ENCODE data around the gene RABGAP1L.

Gene RABGAP1L

DNA sequence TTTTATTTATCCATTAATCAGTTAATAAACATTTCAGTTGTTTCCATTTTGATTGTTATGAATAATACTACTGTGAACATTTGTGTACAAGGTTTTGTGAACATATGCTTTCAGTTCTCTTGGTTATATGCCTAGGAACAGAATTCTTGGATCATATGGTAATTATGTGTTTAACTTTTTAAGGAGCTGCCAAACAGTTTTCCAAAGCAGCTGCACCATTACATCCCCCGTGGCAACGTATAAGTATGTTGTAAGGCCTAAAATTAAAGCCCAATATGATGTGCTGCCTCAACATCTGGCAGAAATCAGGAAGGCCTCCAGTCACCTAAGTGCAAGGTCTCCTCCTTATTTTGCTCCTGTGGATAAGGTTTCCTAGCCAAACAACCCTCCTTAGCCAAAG lies 604.9 kb downstream of the RABGAP1L start:
- TF ChIP-seq, protein P1, sequence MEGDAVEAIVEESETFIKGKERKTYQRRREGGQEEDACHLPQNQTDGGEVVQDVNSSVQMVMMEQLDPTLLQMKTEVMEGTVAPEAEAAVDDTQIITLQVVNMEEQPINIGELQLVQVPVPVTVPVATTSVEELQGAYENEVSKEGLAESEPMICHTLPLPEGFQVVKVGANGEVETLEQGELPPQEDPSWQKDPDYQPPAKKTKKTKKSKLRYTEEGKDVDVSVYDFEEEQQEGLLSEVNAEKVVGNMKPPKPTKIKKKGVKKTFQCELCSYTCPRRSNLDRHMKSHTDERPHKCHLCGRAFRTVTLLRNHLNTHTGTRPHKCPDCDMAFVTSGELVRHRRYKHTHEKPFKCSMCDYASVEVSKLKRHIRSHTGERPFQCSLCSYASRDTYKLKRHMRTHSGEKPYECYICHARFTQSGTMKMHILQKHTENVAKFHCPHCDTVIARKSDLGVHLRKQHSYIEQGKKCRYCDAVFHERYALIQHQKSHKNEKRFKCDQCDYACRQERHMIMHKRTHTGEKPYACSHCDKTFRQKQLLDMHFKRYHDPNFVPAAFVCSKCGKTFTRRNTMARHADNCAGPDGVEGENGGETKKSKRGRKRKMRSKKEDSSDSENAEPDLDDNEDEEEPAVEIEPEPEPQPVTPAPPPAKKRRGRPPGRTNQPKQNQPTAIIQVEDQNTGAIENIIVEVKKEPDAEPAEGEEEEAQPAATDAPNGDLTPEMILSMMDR (IDR thresholded peaks at IDR 0.05; ENCODE audit: low read depth, low read length) = no peak
- Histone ChIP-seq H3K4me1 (no peaks in the 10 kb centered on the region), H3K4me3 (ENCODE audit: low read depth, low read length) (no peak overlapping the region), H3K9me3 (no peaks in the 10 kb centered on the region), H3K27me3 (no peaks in the 10 kb centered on the region), H3K36me3 (no peaks in the 10 kb centered on the region)
- no peak for DNase-seq

DNA sequence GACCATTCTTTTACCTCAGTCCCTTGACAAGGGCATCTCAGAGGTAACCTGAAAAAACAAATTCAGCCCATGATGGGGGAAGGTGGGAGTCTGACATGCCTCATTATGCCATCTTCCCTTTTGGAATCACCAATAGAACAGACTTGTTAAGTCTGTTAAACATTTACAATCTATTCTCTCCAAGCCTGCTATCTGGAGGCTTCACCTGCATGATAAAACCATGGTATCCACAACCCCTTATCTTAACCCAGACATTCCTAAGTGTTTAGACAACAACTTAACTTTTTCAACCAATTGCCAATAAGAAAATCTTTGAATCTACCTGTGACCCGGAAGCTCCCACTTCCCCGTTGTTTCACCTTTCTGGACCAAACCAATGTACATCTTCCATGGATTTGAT lies 607.4 kb downstream of the RABGAP1L start:
- Histone ChIP-seq H3K36me3 (no peaks in the 10 kb centered on the region), H3K4me3 (ENCODE audit: low read depth, low read length) (no peak overlapping the region), H3K4me1 (no peaks in the 10 kb centered on the region), H3K27me3 (no peaks in the 10 kb centered on the region), H3K9me3 (no peaks in the 10 kb centered on the region)
- DNase-seq = no peak
- TF ChIP-seq, protein P1 (IDR thresholded peaks at IDR 0.05; ENCODE audit: low read depth, low read length) = no peak

DNA sequence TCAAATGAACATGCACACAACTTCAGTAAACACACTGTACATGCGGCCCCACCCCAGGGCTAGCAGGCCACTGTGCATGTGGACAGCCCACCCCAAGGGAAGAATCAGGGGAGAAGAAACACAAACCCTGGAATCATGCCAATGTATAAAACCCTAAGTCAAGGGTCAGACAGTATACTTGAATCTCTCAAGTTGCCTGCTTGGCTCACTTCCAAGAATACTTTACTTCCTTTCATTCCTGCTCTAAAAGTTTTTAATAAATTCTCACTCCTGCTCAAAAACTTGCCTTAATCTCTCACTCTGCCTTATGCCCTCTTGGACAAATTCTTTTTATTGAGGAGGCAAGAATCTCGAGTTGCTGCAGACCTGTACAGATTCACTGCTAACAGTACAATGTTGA lies 609.2 kb downstream of the RABGAP1L start:
- Histone ChIP-seq H3K36me3 (no peaks in the 10 kb centered on the region), H3K27me3 (no peaks in the 10 kb centered on the region), H3K4me3 (ENCODE audit: low read depth, low read length) (no peak overlapping the region), H3K4me1 (no peaks in the 10 kb centered on the region), H3K9me3 (no peaks in the 10 kb centered on the region)
- TF ChIP-seq, protein P1 (IDR thresholded peaks at IDR 0.05; ENCODE audit: low read depth, low read length) = no peak
- no peak for DNase-seq

DNA sequence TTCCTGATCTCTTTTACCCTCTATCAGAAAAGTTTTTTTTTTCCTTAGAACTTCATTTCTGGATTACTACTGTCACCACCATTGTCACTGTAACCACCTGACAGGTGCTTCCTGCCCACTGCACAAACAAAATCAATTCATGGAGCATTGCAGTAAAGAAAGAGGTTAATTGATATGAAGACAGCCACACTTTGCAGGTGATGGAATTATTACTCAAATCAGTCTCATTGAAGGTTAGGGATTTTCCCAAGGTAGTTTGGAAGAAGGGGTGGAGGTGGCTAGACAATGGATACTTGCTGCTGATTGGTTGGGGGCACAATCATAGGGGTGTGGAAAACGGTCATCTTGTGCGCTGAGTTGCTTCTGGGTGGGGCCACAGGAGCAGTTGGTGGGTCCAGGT lies 609.6 kb downstream of the RABGAP1L start:
- no peaks in the 10 kb centered on the region for H3K9me3 ChIP-seq
- no peaks in the 10 kb centered on the region for H3K4me1 ChIP-seq
- no peak overlapping the region for H3K4me3 ChIP-seq (ENCODE audit: low read depth, low read length)
- DNase-seq = no peak
- H3K36me3 ChIP-seq = no peaks in the 10 kb centered on the region
- H3K27me3 ChIP-seq = no peaks in the 10 kb centered on the region
- TF ChIP-seq, protein P1 (IDR thresholded peaks at IDR 0.05; ENCODE audit: low read depth, low read length) = no peak

DNA sequence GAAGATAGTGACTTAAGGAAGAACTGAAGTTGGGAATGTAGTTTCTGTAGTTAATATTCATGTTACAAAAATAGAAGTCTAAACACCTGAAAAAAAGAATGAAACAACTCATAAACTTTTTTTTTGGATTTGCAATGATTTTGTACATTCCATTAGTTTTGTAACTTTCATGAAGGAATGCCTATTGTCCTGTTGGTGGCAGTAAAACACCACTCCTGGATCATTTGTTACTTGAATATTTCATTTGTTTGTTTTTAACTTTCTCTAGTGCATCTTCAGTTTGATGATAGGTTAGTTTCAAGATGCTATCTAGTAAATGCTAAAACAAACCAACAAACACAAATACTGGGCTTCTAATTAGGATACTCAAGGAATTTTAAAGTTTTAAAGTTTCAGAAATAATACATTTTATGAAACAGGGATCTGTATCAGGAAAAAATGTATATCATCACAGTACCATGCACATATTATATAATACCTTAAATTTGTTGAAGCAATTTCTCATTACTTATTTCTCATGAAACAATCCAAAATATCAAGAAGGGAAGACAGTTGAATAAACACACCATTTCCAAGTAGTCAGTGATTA lies 610.7 kb downstream of the RABGAP1L start:
- TF ChIP-seq, protein P1 (IDR thresholded peaks at IDR 0.05; ENCODE audit: low read depth, low read length) = peak; percentile 73
- Histone ChIP-seq H3K4me3 (ENCODE audit: low read depth, low read length) (no peak overlapping the region), H3K9me3 (no peaks in the 10 kb centered on the region), H3K27me3 (no peaks in the 10 kb centered on the region), H3K4me1 (no peaks in the 10 kb centered on the region), H3K36me3 (no peaks in the 10 kb centered on the region)
- DNase-seq = peak; percentile 23

DNA sequence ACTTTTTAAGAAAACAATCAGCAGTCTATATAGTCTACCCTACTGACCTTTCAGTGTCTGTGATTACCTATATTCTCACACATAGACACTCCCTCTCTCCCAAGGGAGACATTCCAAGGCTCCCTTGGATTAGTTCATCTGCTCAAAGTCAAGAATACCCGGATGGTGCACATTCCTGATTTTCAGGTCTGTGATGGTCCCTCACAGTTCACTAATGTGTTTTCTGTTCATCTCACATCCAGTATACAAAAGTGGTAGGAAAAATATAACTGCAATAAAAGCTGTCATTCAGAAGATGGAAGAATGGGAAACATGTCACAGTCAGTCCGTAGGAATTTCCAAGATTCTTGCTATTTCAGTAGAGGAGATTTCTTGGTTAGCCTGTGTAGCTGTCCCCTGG lies 616.3 kb downstream of the RABGAP1L start:
- Histone ChIP-seq H3K9me3 (no peaks in the 10 kb centered on the region), H3K4me3 (ENCODE audit: low read depth, low read length) (no peak overlapping the region), H3K36me3 (no peaks in the 10 kb centered on the region), H3K27me3 (no peaks in the 10 kb centered on the region), H3K4me1 (no peaks in the 10 kb centered on the region)
- TF ChIP-seq, protein P1 (IDR thresholded peaks at IDR 0.05; ENCODE audit: low read depth, low read length) = no peak
- DNase-seq = no peak

Measured in BE2C (cell line).